GM12892 (cell line): Measurements from ENCODE around the gene HEMK1.

Experiments used
- POLR2A ChIP-seq: IDR thresholded peaks from 2 replicates; pipeline ENCODE4 v1.6.1; 2011; ENCODE audit warnings: low read depth, low read length, control low read depth
- POLR2AphosphoS5 ChIP-seq: IDR thresholded peaks from 2 replicates; pipeline ENCODE4 v1.6.1; 2011; ENCODE audit warnings: low read depth, low read length, control low read depth
- TAF1 ChIP-seq: IDR thresholded peaks from 2 replicates; pipeline ENCODE4 v1.6.1; 2011; ENCODE audit warnings: low read depth, mild to moderate bottlenecking, control low read depth, low read length, borderline replicate concordance

DNA sequence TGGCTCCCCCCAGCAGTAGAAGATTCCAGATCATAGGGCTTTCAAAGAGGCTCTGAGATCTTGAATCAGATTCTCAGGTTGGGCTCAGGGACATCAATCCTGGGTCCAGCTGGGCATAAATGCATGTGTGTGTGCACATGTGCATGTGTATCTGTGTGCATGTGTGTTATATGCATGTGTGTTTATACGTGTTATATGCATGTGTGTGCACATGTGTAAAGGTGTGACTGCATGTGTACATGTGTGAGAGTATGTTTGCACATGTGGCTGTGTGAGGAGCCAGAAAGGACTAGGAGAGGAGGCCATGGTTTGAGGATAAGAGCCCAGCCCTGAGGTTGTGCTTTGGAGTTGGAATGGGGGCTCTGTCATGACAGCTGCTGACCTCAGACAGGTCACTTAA lies 45.9 kb downstream of the HEMK1 start:
- TF ChIP-seq POLR2AphosphoS5, result no peak
- no peak for TF ChIP-seq POLR2A
- TF ChIP-seq TAF1, result no peak
